Panc1 (cell line): Measurements from ENCODE around the gene PCGF5.

ENCODE experiments used
- POLR2AphosphoS5 ChIP-seq: IDR thresholded peaks from 2 replicates; pipeline ENCODE4 v1.6.1; 2012; ENCODE audit warnings: mild to moderate bottlenecking, low read depth, low read length, moderate library complexity
- TCF7L2 ChIP-seq: IDR thresholded peaks from 2 replicates; pipeline ENCODE4 v1.6.1; 2011; ENCODE audit warnings: mild to moderate bottlenecking, low read depth, low read length, inconsistent platforms
- TF ChIP-seq, protein P1 (sequence below): fragments of 450-650 bp; IDR thresholded peaks from 2 replicates; pipeline ENCODE4 v1.5.1; 2017; ENCODE audit warnings: mild to moderate bottlenecking

DNA sequence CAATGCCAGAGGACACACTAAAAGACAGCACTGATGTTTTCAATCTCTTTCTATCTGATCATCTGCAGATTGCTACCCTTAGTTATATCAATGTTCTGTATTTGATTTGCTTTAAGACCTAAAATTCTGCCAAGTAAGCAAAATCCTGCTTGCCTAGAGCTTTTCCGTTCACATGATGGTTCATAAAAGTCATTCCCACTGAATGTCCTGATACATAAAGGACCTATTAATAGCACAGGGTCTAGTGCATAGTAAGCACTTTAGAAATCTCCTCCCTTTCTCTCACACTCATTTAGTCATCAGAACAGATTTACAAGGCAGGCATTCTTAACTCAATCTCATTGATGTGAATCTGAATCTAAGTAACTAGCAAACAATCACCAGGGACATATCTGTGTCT is 68.8 kb downstream of the PCGF5 start:
- no peak for TF ChIP-seq TCF7L2
- TF ChIP-seq, protein P1, sequence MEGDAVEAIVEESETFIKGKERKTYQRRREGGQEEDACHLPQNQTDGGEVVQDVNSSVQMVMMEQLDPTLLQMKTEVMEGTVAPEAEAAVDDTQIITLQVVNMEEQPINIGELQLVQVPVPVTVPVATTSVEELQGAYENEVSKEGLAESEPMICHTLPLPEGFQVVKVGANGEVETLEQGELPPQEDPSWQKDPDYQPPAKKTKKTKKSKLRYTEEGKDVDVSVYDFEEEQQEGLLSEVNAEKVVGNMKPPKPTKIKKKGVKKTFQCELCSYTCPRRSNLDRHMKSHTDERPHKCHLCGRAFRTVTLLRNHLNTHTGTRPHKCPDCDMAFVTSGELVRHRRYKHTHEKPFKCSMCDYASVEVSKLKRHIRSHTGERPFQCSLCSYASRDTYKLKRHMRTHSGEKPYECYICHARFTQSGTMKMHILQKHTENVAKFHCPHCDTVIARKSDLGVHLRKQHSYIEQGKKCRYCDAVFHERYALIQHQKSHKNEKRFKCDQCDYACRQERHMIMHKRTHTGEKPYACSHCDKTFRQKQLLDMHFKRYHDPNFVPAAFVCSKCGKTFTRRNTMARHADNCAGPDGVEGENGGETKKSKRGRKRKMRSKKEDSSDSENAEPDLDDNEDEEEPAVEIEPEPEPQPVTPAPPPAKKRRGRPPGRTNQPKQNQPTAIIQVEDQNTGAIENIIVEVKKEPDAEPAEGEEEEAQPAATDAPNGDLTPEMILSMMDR, result no peak
- no peak for TF ChIP-seq POLR2AphosphoS5
